Endothelial cell of umbilical vein (primary cell): ENCODE measurements around the gene IFIT3. TPM values are rescaled to one million over a fixed set of nuclear protein-coding genes. Genes with fewer than 3 reads are reported as not detected.

Experiments used
- BruUV-seq: library from RNA; stranded (reverse); fragments of 400-500 nt; replicated peaks from 2 replicates; lab custom pipeline; 2021; lab: Mats Ljungman, UMichigan
- CTCF ChIA-PET: fragments of 300-600, 350-600 bp; sonication (Branson Sonifier 250); formaldehyde crosslinking; loops from one replicate; lab custom pipeline; 2021; ENCODE audit warnings: antibody characterized with exemption, inconsistent platforms; lab: Charles Lee
- POLR2A ChIA-PET: fragments of 300-600, 350-600 bp; sonication (Branson Sonifier 250); formaldehyde crosslinking; loops from one replicate; lab custom pipeline; 2021; ENCODE audit warnings: antibody characterized with exemption, inconsistent platforms; lab: Charles Lee
- DNase-seq: peaks from one replicate; pipeline ENCODE4 v3.0.0-alpha.2; 2011; ENCODE audit warnings: low read depth, low spot score
- FAIRE-seq: peaks from 2 replicates; lab custom pipeline; 2011; peaks lifted over from hg19 to GRCh38; lab: Jason Lieb, UNC
- H2AFZ ChIP-seq: 2 replicates; pipeline ENCODE4 v1.6.0; 2012; ENCODE audit warnings: low read depth, low read length, control low read depth, inconsistent platforms
- H3K27ac ChIP-seq: 2 replicates; pipeline ENCODE4 v1.5.1; 2011; ENCODE audit warnings: low read depth, mild to moderate bottlenecking, control low read depth, low read length, moderate library complexity; ENCODE audit not compliant: insufficient read depth
- H3K27me3 ChIP-seq, 2 experiments: 2 replicates each; pipeline versions ENCODE4 v1.6.0 to v1.6.1; 2011; ENCODE audit warnings: low read length in 2 of 2, mixed read lengths in 1 of 2; ENCODE audit not compliant: control insufficient read depth in 2 of 2, insufficient read depth in 2 of 2
- H3K36me3 ChIP-seq, 2 experiments: 2 replicates in 1 of 2; 3 replicates in 1 of 2; pipeline ENCODE4 v1.5.1; 2011; ENCODE audit warnings: low read length in 2 of 2, mild to moderate bottlenecking in 1 of 2, moderate library complexity in 1 of 2; ENCODE audit not compliant: control insufficient read depth in 2 of 2, insufficient read depth in 2 of 2; ENCODE audit errors: extremely low read depth in 1 of 2
- H3K4me1 ChIP-seq: 3 replicates; pipeline ENCODE4 v1.5.1; 2011; ENCODE audit warnings: mild to moderate bottlenecking, low read length; ENCODE audit not compliant: control insufficient read depth, insufficient read depth; ENCODE audit errors: extremely low read depth
- H3K4me2 ChIP-seq: 2 replicates; pipeline ENCODE4 v1.6.1; 2011; ENCODE audit warnings: low read length, control low read depth, mixed read lengths; ENCODE audit not compliant: insufficient read depth
- H3K4me3 ChIP-seq, 3 experiments: fragments of 200-600 bp in 1 of 3; sonication (generic), shearing (Covaris generic) in 1 of 3; replicated peaks in 1 of 3; 2 replicates each; pipeline ENCODE4 v1.5.1; 2011 to 2016; ENCODE audit warnings: control low read depth in 3 of 3, low read length in 3 of 3, mild to moderate bottlenecking in 2 of 3, inconsistent platforms in 1 of 3, low read depth in 1 of 3, moderate library complexity in 1 of 3; ENCODE audit not compliant: insufficient read depth in 1 of 3
- H3K79me2 ChIP-seq: 2 replicates; pipeline ENCODE4 v1.6.0; 2012; ENCODE audit warnings: low read length, inconsistent platforms; ENCODE audit not compliant: control insufficient read depth, insufficient read depth
- H3K9ac ChIP-seq: replicated peaks from 2 replicates; pipeline ENCODE3; 2011; ENCODE audit warnings: low read length, control low read depth; ENCODE audit not compliant: insufficient read depth; ENCODE audit errors: extremely low read depth
- H3K9me1 ChIP-seq: replicated peaks from 3 replicates; pipeline ENCODE4 v1.6.0; 2011; ENCODE audit warnings: mild to moderate bottlenecking, low read length; ENCODE audit not compliant: control insufficient read depth, insufficient read depth; ENCODE audit errors: extremely low read depth
- H3K9me3 ChIP-seq: replicated peaks from 2 replicates; pipeline ENCODE4 v1.5.1; 2012; ENCODE audit warnings: low read length, inconsistent platforms; ENCODE audit not compliant: control insufficient read depth, insufficient read depth
- H4K20me1 ChIP-seq: replicated peaks from 2 replicates; pipeline ENCODE3; 2011; ENCODE audit warnings: mild to moderate bottlenecking, low read length; ENCODE audit not compliant: control insufficient read depth, insufficient read depth; ENCODE audit errors: extremely low read depth
- CTCF ChIP-seq, 2 donors: IDR thresholded peaks; 1 replicate in 1 of 2; 2 replicates in 1 of 2; pipeline ENCODE4 v1.5.1; 2011; ENCODE audit warnings: low read length in 2 of 2, mild to moderate bottlenecking in 2 of 2, moderate library complexity in 2 of 2, control low read depth in 1 of 2, inconsistent platforms in 1 of 2, low read depth in 1 of 2; ENCODE audit not compliant: insufficient read depth in 1 of 2; ENCODE audit errors: extremely low read depth in 1 of 2
- EZH2 ChIP-seq: IDR thresholded peaks from 2 replicates; pipeline ENCODE4 v1.6.1; 2012; ENCODE audit warnings: borderline replicate concordance, low read depth, mild to moderate bottlenecking, moderate library complexity, low read length, inconsistent platforms; ENCODE audit not compliant: severe bottlenecking
- FOS ChIP-seq: IDR thresholded peaks from 2 replicates; pipeline ENCODE4 v1.6.1; 2011; ENCODE audit warnings: mild to moderate bottlenecking, low read length, moderate library complexity, borderline replicate concordance; ENCODE audit not compliant: insufficient read depth
- GATA2 ChIP-seq: IDR thresholded peaks from 2 replicates; pipeline ENCODE4 v1.7.0; 2011; ENCODE audit warnings: low read depth, mild to moderate bottlenecking, moderate library complexity, mixed read lengths, low read length; ENCODE audit not compliant: insufficient read length, insufficient read depth
- JUN ChIP-seq: IDR thresholded peaks from 2 replicates; pipeline ENCODE4 v1.6.1; 2011; ENCODE audit warnings: borderline replicate concordance, low read depth; ENCODE audit not compliant: insufficient read length, insufficient read depth
- MYC ChIP-seq: IDR thresholded peaks from one replicate; pipeline ENCODE4 v1.6.1; 2011; ENCODE audit warnings: mild to moderate bottlenecking, low read depth, low read length
- POLR2A ChIP-seq: IDR thresholded peaks from 2 replicates; pipeline ENCODE4 v1.6.1; 2012; ENCODE audit warnings: low read depth, mild to moderate bottlenecking, control low read depth, low read length
- POLR2AphosphoS5 ChIP-seq: IDR thresholded peaks from 2 replicates; pipeline ENCODE4 v1.6.1; 2012; ENCODE audit warnings: low read depth, mild to moderate bottlenecking, control low read depth, low read length, moderate library complexity; ENCODE audit not compliant: insufficient read depth
- dilution Hi-C: fragments of 300-500 bp; cut with MboI; formaldehyde crosslinking; loops from one replicate; pipeline ENCODE4 v1.15.0; 2019; ENCODE audit warnings: low sequenced_read_pairs; ENCODE audit not compliant: extremely low pct_ligation_motif_present
- intact Hi-C: fragments of 100-400 bp; cut with micrococcal nuclease; formaldehyde crosslinking; loops from one replicate; pipeline ENCODE4 v1.10.0; 2022
- polyA plus RNA-seq, 4 experiments: library from polyadenylated mRNA; depleted of rRNA in 3 of 4; stranded (reverse) in 3 of 4; unstranded in 1 of 4; fragments of >200 nt; gene quantifications; 2 replicates each; pipeline versions ENCODE4 v1.2.1 to v1.2.3, GENCODE V29; 2011 to 2012; ENCODE audit warnings: missing spikeins in 1 of 4
- total RNA-seq: library from RNA; stranded (reverse); gene quantifications from 2 replicates; pipeline ENCODE4 v1.2.3, GENCODE V29; 2021
- TF ChIP-seq, protein P1 (sequence below): IDR thresholded peaks from 2 replicates; pipeline ENCODE4 v1.6.1; 2011; ENCODE audit not compliant: insufficient read depth, insufficient read length

IFIT3 gene
- total and polyA plus RNA-seq, 2 donors (not counting 3 experiments of a cell fraction or from before 2014, with no cell fraction given), result 1.2 to 3.1 TPM

- Histone ChIP-seq H3K79me2 (no peaks in the 10 kb centered on the region), H3K27me3 (peaks cover 5 to 19% of the 10 kb centered on the region in 2 experiments), H2AFZ (no peak within 1 kb of the TSS), H3K27ac (no peak within 1 kb of the TSS), H3K4me2 (no peak within 1 kb of the TSS), H3K4me1 (peaks cover 11% of the 10 kb centered on the region), H3K9me1 (no peaks in the 10 kb centered on the region), H4K20me1 (no peaks in the 10 kb centered on the region), H3K9ac (no peak within 1 kb of the TSS), H3K36me3 (no peaks in the 10 kb centered on the region), H3K4me3 (no peak within 1 kb of the TSS), H3K9me3 (no peaks in the 10 kb centered on the region)
- no TSS peak for BruUV-seq
- DNase-seq (no peak), FAIRE-seq (no peak)
- no peak for TF ChIP-seq FOS
- TF ChIP-seq EZH2, result no peak
- TF ChIP-seq JUN, result no peak
- TF ChIP-seq POLR2AphosphoS5, result no peak
- TF ChIP-seq, protein P1, sequence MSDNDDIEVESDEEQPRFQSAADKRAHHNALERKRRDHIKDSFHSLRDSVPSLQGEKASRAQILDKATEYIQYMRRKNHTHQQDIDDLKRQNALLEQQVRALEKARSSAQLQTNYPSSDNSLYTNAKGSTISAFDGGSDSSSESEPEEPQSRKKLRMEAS, result no peak
- TF ChIP-seq POLR2A, result no peak
- TF ChIP-seq CTCF (IDR thresholded peaks at IDR 0.05; ENCODE audit: extremely low read depth in 1 of 2, insufficient read depth in 1 of 2, low read depth in 1 of 2, low read length in 2 of 2), result no peak
- no peak for TF ChIP-seq GATA2
- TF ChIP-seq MYC, result no peak
- dilution Hi-C loops, result no loop called here
- intact Hi-C loops, result no loop called here
- ChIA-PET POLR2A (no interaction called here), CTCF (interaction anchor here (2.7 kb wide), 1 partner anchor 9 kb away, joined by 11 read pairs; no protein-coding TSS in a partner anchor)
Observed at GRCh38 chr10:89377705-89378637, 50.2 kb downstream of the IFIT3 start, which contains the start of gene IFIT1B. TSS of gene IFIT1B (plus strand) at chr10:89378056. CDS start at chr10:89378136, 80 bp downstream.
